Lower leg skin (tissue), 4 donors: ENCODE data around the gene NCKIPSD. TPM values are rescaled to one million over a fixed set of nuclear protein-coding genes. Genes with fewer than 3 reads are reported as not detected.

Source experiments
- DNase-seq, 2 donors: peaks; one replicate each; pipeline ENCODE4 v3.0.0-alpha.2; 2019; ENCODE audit warnings: low spot score in 2 of 2
- H3K4me3 ChIP-seq: fragments of 200-600 bp; sonication (generic); 2 replicates; pipeline ENCODE4 v1.5.1; 2017; ENCODE audit warnings: mild to moderate bottlenecking, low read depth; ENCODE audit not compliant: poor library complexity, severe bottlenecking
- POLR2A ChIP-seq, 2 donors: fragments of 450-650 bp; IDR thresholded peaks; one replicate each; pipeline ENCODE4 v1.6.1; 2016 to 2017; ENCODE audit warnings: antibody characterized with exemption in 2 of 2, mild to moderate bottlenecking in 1 of 2, moderate library complexity in 1 of 2
- WGBS, 2 donors: methylation state at CpG; one replicate each; pipeline ENCODE4 v1.1.5; 2018; 5-methylcytosine and 5-hydroxymethylcytosine counted together
- intact Hi-C: fragments of 100-400 bp; cut with DNase I; formaldehyde crosslinking; loops from one replicate; pipeline ENCODE4 v1.15.0; 2023; ENCODE audit warnings: low total_unique reads
- total RNA-seq, 4 donors: library from RNA; depleted of rRNA; stranded (reverse); fragments of >200 nt; gene quantifications; one replicate each; pipeline ENCODE4 v1.1.0, GENCODE V29; 2016
- TF ChIP-seq, protein P1 (sequence below), 3 donors: fragments of 450-650 bp; IDR thresholded peaks; one replicate each; pipeline ENCODE4 v1.5.1; 2016; ENCODE audit warnings: antibody characterized with exemption in 3 of 3, mild to moderate bottlenecking in 3 of 3, moderate library complexity in 2 of 3

The NCKIPSD gene
- total RNA-seq, 4 donors from 2014 or later: 32.0 to 51.0 (median 41.1) TPM

DNA sequence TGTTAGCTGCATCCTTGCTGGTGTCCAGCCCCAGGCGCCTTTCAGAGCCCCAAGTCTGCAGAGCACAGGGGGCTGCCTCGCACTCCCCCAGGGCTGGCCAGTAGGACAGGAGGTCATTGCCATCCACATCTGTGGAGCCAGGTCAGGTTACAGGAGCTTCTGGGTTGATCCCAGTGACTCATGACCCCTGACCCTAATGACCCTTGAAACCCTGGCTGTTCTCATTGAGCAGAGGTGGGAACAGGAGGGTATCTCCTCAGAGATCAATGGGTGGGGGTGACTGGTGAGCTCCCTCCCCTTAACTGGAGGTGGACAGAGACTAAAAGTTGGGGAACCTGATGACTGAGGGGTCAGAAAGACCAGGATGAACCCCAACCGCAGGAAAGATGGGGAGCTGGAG is 44.3 kb downstream of the NCKIPSD start:
- intact Hi-C loops: no loop called here
- TF ChIP-seq, protein P1, sequence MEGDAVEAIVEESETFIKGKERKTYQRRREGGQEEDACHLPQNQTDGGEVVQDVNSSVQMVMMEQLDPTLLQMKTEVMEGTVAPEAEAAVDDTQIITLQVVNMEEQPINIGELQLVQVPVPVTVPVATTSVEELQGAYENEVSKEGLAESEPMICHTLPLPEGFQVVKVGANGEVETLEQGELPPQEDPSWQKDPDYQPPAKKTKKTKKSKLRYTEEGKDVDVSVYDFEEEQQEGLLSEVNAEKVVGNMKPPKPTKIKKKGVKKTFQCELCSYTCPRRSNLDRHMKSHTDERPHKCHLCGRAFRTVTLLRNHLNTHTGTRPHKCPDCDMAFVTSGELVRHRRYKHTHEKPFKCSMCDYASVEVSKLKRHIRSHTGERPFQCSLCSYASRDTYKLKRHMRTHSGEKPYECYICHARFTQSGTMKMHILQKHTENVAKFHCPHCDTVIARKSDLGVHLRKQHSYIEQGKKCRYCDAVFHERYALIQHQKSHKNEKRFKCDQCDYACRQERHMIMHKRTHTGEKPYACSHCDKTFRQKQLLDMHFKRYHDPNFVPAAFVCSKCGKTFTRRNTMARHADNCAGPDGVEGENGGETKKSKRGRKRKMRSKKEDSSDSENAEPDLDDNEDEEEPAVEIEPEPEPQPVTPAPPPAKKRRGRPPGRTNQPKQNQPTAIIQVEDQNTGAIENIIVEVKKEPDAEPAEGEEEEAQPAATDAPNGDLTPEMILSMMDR (IDR thresholded peaks at IDR 0.05): no peak
- no peak for TF ChIP-seq POLR2A (IDR thresholded peaks at IDR 0.05)
- WGBS, 2 donors: 88 to 100% methylated on average over 1 to 2 of the region's 3 CpGs

DNA sequence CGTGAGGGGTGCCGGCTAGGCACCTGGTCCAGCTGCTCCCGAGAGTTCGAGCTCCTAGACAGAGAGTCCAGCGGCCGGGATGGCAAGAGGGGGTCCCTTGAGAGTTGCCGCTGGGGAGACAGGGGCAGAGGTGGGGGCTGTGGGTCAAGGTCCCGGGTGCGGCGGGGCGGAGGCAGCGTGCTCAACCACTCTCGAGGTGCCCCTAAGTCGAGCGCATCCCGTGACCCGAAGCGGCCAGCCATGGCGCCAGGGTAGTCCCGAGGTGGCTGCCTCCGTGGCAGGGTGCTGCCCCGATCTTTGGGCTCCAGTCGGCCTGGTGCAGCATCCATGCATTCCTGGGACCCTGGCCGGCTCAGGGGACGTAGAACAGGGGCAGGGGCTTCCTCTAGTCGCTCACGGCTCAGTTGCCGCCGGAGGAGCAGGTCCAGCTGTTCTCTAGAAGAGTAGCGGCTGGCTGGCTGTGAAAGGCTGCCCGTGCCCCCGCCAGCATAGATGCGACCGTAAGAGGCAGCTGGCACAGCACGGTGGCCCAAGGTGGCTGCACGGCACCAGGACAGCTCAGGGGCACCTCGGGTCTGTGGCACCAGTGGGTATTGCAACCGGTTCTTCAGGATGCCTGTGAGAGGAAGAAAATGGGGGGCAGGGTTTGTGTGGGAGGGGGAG is 45.6 kb downstream of the NCKIPSD start:
- WGBS, 2 donors: 85 to 89% methylated on average over 20 to 37 of the region's 38 CpGs
- intact Hi-C loops: no loop called here
- DNase-seq: no peak
- TF ChIP-seq, protein P1 (IDR thresholded peaks at IDR 0.05): no peak
- TF ChIP-seq POLR2A (IDR thresholded peaks at IDR 0.05): no peak
- H3K4me3 ChIP-seq: no peak overlapping the region

More for the DNA sequence above, 44.3 kb downstream of the NCKIPSD start:
- H3K4me3 ChIP-seq: no peak overlapping the region
- no peak for DNase-seq

DNA sequence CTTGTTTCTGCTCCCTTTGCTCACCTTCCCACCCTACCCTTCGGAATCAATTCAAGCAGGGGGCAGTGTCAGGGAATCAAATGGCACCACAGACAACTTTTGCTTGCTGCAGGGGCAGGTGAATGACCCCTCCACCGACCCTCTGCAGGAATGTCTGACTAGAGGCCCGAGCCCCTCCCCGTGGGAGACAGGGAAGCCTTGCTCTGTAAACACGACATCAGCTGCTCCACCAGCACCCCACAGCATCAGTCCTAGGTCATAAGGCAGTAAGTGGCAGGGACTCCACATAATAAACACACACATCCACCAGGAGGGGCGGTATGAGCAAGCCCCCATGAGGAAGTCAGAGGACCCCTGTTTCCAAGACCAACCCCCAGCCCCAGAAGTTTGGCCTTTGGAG is 48.4 kb downstream of the NCKIPSD start:
- no peak overlapping the region for H3K4me3 ChIP-seq
- WGBS, 2 donors: 75 to 79% methylated on average over 6 of the region's 6 CpGs
- TF ChIP-seq POLR2A (IDR thresholded peaks at IDR 0.05): no peak
- TF ChIP-seq, protein P1 (IDR thresholded peaks at IDR 0.05): no peak
- DNase-seq: no peak
- intact Hi-C loops: no loop called here

DNA sequence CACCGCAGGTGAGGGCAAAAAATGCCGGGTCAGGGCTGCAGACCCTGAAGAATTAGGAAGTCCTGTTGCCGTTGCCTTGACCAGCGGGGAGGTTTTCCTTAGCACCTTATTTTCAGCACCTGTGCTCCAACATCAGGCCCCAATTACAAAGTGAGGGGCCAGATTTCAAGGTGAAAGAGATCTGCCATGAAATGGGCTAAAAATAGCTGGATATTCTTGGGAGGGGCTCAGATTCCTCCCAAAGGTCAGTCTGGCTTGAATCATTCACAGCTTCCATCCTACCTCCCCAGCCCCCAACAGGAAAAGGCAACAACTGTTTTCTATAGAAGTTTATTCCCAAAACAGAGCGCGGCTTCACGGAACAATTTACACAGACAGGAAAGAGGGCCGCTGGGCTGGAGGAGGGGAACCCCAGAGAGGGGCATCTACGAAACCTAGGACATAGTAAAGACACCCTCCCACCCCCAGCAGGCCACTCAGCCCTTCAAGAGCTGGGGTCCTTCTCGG is 49.5 kb downstream of the NCKIPSD start:
- WGBS, 2 donors: 51 to 53% methylated on average over 9 to 10 of the region's 10 CpGs
- no peak for TF ChIP-seq POLR2A (IDR thresholded peaks at IDR 0.05)
- TF ChIP-seq, protein P1 (IDR thresholded peaks at IDR 0.05): no peak
- intact Hi-C loops: no loop called here

DNA sequence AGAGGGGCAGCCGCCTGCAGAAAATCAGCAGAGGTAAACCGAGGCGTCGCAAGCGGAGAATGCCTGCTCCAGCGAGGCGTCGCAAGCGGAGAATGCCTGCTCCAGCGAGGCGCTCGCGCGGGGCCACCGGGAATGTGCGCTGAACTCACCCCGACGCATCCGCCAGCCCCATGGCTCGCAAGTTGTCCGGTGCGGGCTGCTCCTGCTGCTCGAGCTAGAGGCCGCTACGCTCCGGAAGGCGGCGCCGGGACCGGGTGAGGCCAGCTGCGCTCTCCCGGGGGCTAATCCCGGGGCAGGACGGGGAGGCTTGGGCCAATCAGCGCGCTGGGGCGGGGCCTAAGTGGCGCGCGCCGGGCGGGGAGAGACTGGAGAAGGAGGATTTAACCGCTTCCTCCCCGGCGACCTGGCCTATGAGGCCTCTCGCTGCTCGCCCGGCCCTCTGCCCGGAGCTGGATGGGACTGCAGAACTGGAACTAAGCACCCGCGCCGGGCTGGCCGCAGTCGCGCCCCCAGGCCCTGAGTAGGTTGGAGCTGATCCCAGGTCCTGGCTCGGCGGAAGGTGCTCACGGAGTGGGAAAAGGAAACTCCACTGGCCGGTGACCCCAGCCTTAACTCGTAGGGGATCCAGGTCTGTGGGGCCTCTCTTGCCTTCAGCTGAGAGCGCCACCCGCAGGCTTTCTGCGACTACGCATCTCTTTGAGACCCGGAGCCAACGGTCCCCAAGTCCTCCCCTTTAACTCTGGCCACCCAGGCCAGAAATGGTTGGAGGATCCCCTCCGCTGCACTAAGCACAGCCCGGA is 50.3 kb downstream of the NCKIPSD start, which contains the start of gene SLC26A6:
Gene SLC26A6 (minus strand): TSS at position 240 of the 800 bp plus-strand sequence. CDS start 68 bp downstream, at position 172.
- 1% methylated on average over 30 to 39 of the region's 68 CpGs for WGBS, 2 donors
- DNase-seq: peak; percentile 94 to 99
- TF ChIP-seq, protein P1 (IDR thresholded peaks at IDR 0.05): peak in 1 of 3 donors; percentile 10
- TF ChIP-seq POLR2A (IDR thresholded peaks at IDR 0.05): no peak
- H3K4me3 ChIP-seq: peak within 1 kb of the TSS; percentile 69
- intact Hi-C loops: no loop called here

More for the DNA sequence above, 49.5 kb downstream of the NCKIPSD start:
- DNase-seq: no peak
- no peak overlapping the region for H3K4me3 ChIP-seq
